MM.1S (cell line): Measurements from ENCODE around the gene CTAG1B.

Experiments
- DNase-seq: peaks from one replicate; pipeline ENCODE4 v3.0.0-alpha.2; 2015
- H2AFZ ChIP-seq: fragments of 300-600 bp; sonication (generic); 2 replicates; pipeline ENCODE4 v1.6.0; 2016; ENCODE audit warnings: antibody characterized with exemption, low read length
- H3F3A ChIP-seq: fragments of 300-600 bp; sonication (generic); 2 replicates; pipeline ENCODE4 v1.6.1; 2016; ENCODE audit warnings: mild to moderate bottlenecking, antibody characterized with exemption, low read length, moderate library complexity, mixed read lengths; ENCODE audit not compliant: insufficient read depth
- H3K27ac ChIP-seq: fragments of 300-600 bp; sonication (generic); 2 replicates; pipeline ENCODE4 v1.5.1; 2016; ENCODE audit warnings: mild to moderate bottlenecking, low read length
- H3K27me3 ChIP-seq: fragments of 300-600 bp; sonication (generic); replicated peaks from 2 replicates; pipeline ENCODE4 v1.6.0; 2016; ENCODE audit warnings: low read length; ENCODE audit not compliant: insufficient read depth
- H3K36me3 ChIP-seq: fragments of 300-600 bp; sonication (generic); replicated peaks from 2 replicates; pipeline ENCODE4 v1.6.1; 2016; ENCODE audit warnings: mild to moderate bottlenecking, low read length, mixed read lengths; ENCODE audit not compliant: insufficient read depth
- H3K4me1 ChIP-seq: fragments of 300-600 bp; sonication (generic); 2 replicates; pipeline ENCODE4 v1.6.1; 2016; ENCODE audit warnings: low read length, mixed read lengths
- H3K4me2 ChIP-seq: fragments of 300-600 bp; sonication (generic); 2 replicates; pipeline ENCODE4 v1.6.0; 2016; ENCODE audit warnings: low read depth, low read length
- H3K4me3 ChIP-seq: fragments of 300-600 bp; sonication (generic); 2 replicates; pipeline ENCODE4 v1.5.1; 2016; ENCODE audit warnings: low read length, mixed read lengths
- H3K79me2 ChIP-seq: fragments of 300-600 bp; sonication (generic); 2 replicates; pipeline ENCODE4 v1.6.1; 2016; ENCODE audit warnings: mixed run types, low read length, mixed read lengths
- H3K9ac ChIP-seq: fragments of 300-600 bp; sonication (generic); 2 replicates; pipeline ENCODE4 v1.6.1; 2016; ENCODE audit warnings: low read length, mixed read lengths
- H3K9me2 ChIP-seq: fragments of 300-600 bp; sonication (generic); replicated peaks from 2 replicates; pipeline ENCODE4 v1.6.1; 2016; ENCODE audit warnings: mild to moderate bottlenecking, low read length, mixed read lengths; ENCODE audit not compliant: insufficient read depth
- H3K9me3 ChIP-seq: fragments of 300-600 bp; sonication (generic); replicated peaks from 2 replicates; pipeline ENCODE4 v1.6.1; 2016; ENCODE audit warnings: mild to moderate bottlenecking, low read length, mixed read lengths; ENCODE audit not compliant: insufficient read depth
- H4K20me1 ChIP-seq: fragments of 300-600 bp; sonication (generic); 2 replicates; pipeline ENCODE4 v1.6.1; 2016; ENCODE audit warnings: mild to moderate bottlenecking, low read length, moderate library complexity, mixed read lengths; ENCODE audit not compliant: insufficient read depth
- CTCF ChIP-seq: fragments of 300-600 bp; sonication (generic); IDR thresholded peaks from 2 replicates; pipeline ENCODE4 v1.5.1; 2016; ENCODE audit warnings: antibody characterized with exemption, low read length, mixed read lengths
- EZH2 ChIP-seq: fragments of 300-600 bp; sonication (generic); optimal IDR thresholded peaks from 2 replicates; pipeline ENCODE3; 2017; ENCODE audit warnings: low read depth, mild to moderate bottlenecking, antibody characterized with exemption, low read length, mixed read lengths
- EZH2phosphoT487 ChIP-seq: fragments of 300-600 bp; sonication (generic); IDR thresholded peaks from 2 replicates; pipeline ENCODE4 v1.6.1; 2018; ENCODE audit warnings: antibody characterized with exemption, low read length

The CTAG1B gene

GRCh38 chrX:154655786-154656185 is 36.7 kb upstream of the CTAG1B start:
- TF ChIP-seq CTCF (no peak), EZH2phosphoT487 (no peak), EZH2 (no peak)
- Histone ChIP-seq H3K4me1 (no peaks in the 10 kb centered on the region), H3K27ac (no peak overlapping the region), H3F3A (no peaks in the 10 kb centered on the region), H3K4me2 (no peak overlapping the region), H4K20me1 (no peaks in the 10 kb centered on the region), H2AFZ (no peak overlapping the region), H3K4me3 (no peak overlapping the region), H3K9me2 (no peaks in the 10 kb centered on the region), H3K36me3 (no peaks in the 10 kb centered on the region), H3K79me2 (no peaks in the 10 kb centered on the region), H3K9ac (no peak overlapping the region), H3K27me3 (no peaks in the 10 kb centered on the region), H3K9me3 (no peaks in the 10 kb centered on the region)
- no peak for DNase-seq

GRCh38 chrX:154655346-154655745 is 36.3 kb upstream of the CTAG1B start:
- Histone ChIP-seq H3K79me2 (no peaks in the 10 kb centered on the region), H3K36me3 (no peaks in the 10 kb centered on the region), H3K4me2 (no peak overlapping the region), H4K20me1 (no peaks in the 10 kb centered on the region), H3K27me3 (no peaks in the 10 kb centered on the region), H3K4me1 (no peaks in the 10 kb centered on the region), H3K9me2 (no peaks in the 10 kb centered on the region), H3K9ac (no peak overlapping the region), H3K9me3 (no peaks in the 10 kb centered on the region), H3F3A (no peaks in the 10 kb centered on the region), H2AFZ (no peak overlapping the region), H3K4me3 (no peak overlapping the region), H3K27ac (no peak overlapping the region)
- TF ChIP-seq EZH2phosphoT487 (no peak), CTCF (no peak), EZH2 (no peak)
- DNase-seq = no peak

- TF ChIP-seq EZH2phosphoT487 = no peak
- no peak for TF ChIP-seq CTCF
- no peak for TF ChIP-seq EZH2
- Histone ChIP-seq H4K20me1 (no peaks in the 10 kb centered on the region), H3K36me3 (no peaks in the 10 kb centered on the region), H3K9ac (no peak overlapping the region), H3K4me1 (no peaks in the 10 kb centered on the region), H3K9me2 (no peaks in the 10 kb centered on the region), H3K4me2 (no peak overlapping the region), H3K27me3 (0 out of 2 replicates have a peak, but pooled peaks cover under 1% of the 10 kb centered on the region), H3K9me3 (no peaks in the 10 kb centered on the region), H2AFZ (no peak overlapping the region), H3K27ac (no peak overlapping the region), H3F3A (no peaks in the 10 kb centered on the region), H3K4me3 (no peak overlapping the region), H3K79me2 (no peaks in the 10 kb centered on the region)
- DNase-seq = no peak
Measured at GRCh38 chrX:154654925-154655324, 35.8 kb upstream of the CTAG1B start.
